ENCODE data around the gene PHAX.
"Not testable (repeated sequence)": the region's sequence is repeated elsewhere in the genome, so short reads cannot be mapped to it uniquely, and the experiment has no call there.

Gene PHAX

DNA sequence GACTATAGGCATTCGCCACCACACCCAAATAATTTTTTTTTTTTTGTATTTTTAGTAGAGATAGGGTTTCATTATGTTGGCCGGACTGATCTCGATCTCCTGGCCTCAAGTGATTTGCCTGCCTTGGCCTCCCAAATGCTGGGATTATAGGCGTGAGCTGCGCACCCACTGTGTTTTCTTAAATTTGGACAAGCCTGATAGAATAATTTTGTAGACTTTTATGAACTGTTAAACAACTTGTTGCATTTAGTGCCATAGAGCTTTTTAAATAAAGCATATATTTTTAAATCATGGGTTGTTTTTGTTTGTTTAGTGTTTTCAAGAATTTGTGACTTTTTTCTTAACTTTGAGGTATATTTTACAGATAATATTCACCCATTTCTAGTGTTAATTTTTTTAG lies 4.8 kb downstream of the PHAX start:
- no peak for DNase-seq

DNA sequence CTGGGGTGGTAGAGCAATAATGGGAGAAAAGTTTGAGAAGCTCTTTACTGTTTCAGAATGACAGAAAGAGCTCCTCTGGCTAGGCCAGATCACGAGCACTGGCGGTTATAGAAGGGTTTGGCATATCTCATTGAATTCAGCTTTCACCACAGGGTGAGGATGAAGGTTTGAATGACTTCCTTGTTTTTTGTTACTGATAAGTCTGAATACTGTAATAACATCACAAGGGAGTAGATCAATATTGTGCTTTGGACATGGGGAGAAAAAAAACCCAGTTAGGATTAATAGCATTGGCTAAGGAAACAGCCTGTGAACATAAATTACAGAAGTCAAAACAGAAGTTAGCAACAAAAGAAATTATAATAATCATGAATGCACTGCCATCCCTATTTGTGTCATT lies 9.4 kb downstream of the PHAX start:
- no peak for DNase-seq

DNA sequence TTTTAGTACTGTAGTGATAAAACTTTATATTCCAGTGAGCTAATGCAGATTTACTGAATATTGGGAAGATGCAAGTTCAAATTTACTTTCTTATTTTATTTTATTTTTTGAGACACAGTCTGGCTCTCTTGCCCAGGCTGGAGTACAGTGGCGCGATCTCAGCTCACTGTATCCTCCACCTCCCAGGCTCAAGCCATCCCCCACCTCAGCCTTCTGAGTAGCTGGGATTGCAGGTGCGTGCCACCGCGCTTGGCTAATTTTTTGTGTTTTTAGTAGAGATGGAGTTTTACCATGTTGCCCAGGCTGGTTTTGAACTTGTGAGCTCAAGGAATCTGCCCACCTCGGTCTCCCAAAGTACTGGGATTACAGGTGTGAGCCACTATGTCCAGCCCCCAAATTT lies 9.9 kb downstream of the PHAX start:
- DNase-seq: no peak

DNA sequence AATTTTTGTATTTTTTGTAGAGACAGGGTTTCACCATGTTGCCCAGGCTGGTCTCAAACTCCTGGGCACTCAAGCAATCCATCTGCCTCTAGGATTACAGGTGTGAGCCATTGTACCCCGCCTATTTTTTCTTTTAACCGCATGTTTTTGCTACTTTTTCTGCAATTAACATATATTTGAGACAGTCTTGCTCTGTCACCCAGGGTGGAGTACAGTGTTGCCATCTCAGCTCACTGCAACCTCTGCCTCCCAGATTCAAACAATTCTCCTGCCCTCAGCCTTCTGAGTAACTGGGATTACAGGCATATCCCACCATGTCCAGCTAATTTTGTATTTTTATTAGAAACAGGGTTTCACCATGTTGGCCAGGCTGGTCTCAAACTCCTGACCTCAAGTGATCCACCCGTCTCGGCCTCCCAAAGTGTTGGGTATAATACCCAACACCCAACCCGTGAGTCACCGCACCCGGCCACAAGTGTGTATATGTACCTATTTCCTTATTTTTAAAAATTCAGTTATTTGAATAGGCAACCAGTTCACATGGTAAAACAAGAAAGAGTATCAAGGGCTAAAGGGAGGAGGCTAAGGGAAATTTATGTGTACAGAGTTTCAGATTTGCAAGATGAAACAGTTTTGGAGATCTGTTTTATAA lies 13.3 kb downstream of the PHAX start:
- DNase-seq: no peak

- DNase-seq: no peak
Measured at GRCh38 chr5:126615286-126615685, 14.5 kb downstream of the PHAX start.

GRCh38 chr5:126617603-126618002 lies 16.9 kb downstream of the PHAX start:
- DNase-seq: not testable (repeated sequence)

GRCh38 chr5:126619781-126620180 lies 19.0 kb downstream of the PHAX start:
- DNase-seq: no peak

DNA sequence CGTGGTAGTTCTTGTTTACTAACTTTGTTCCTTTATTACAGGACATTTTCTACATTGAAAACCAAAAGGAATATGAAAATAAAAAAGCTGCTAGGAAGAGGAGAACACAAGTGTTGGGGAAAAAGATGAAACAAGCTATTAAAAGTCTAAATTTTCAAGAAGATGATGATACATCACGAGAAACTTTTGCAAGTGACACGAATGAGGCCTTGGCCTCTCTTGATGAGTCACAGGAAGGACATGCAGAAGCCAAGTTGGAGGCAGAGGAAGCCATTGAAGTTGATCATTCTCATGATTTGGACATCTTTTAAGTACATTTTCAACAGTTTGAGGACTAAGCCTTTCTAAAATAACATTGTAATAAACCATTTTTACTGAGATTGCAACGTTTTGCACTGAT lies 23.8 kb downstream of the PHAX start:
- no peak for DNase-seq

DNA sequence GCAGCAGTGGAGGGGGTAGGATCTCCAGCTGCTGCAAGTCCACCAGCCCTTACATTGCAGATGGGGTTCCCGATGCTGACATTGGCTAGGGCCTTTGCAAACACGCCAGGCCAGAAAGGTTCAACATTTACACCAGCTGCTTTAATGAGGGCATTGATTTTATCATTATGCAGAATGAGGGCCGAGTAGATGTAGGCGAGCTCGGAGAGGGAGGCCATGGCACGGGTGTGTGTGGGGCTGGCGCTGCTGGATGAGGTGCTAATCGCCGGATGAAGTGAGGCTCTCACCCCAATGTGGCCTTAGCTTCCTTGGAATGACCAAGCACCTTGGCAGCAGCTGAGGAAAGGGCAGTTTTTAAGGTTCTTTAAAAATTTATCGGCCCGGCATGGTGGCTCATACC lies 27.4 kb downstream of the PHAX start:
- no peak for DNase-seq

DNA sequence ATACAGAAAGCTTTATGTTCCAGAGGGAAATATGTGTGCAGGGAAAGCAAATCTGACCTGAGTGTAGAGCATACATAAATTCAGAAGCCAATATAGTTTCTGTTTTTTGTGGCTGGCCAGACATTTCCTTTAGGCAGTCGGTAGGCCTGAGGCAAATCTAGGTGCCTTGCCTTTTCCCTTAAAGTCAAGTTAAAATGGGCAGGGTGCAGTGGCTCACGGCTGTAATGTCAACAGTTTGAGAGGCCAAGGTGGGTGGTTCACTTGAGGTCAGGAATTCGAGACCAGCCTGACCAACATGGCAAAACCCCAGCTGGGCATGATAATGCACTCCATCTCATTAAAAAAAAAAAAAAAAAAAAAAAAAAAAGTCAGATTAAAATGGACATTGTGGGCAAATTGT lies 31.2 kb downstream of the PHAX start:
- no peak for DNase-seq

GRCh38 chr5:126633552-126633951 lies 32.8 kb downstream of the PHAX start:
- DNase-seq: no peak

DNA sequence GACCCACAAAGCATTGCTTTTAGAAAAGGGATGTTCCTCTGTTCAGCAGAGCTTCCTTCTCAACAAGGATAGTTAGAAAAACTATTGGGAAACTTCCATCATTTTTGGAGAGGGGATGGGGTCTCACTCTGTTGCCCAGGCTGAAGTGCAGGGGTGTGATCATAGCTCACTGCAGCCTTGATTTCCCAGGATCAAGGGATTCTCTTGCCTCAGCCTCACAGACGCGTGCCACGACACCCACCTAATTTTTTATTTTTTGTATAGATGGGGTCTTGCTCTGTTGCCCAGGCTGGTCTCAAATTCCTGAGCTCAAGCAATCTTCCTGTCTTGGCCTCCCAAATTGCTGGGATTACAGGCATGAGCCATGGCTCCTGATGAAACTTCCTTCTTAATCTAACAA lies 34.8 kb downstream of the PHAX start:
- no peak for DNase-seq

- no peak for DNase-seq
Measured at GRCh38 chr5:126636956-126637355, 36.2 kb downstream of the PHAX start.

DNA sequence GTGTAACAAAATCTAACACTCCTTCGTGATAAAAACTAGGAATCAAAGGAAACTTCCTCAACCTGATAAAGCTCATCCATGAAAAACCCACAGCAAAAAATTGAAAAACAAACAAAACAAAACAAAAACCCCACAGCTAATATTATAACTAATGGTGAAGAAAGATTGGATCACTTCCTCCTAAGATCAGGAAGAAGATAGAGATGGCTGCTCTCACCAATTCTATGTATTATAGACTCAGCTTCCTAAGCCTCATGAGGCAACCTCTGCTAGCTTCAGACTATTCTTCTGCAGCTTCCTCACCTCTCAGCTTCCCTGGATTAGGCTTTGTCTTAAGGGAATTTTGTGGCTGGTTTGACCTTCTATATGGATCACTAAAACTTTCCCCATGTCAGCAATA lies 40.1 kb downstream of the PHAX start:
- no peak for DNase-seq

GRCh38 chr5:126641387-126641786 lies 40.6 kb downstream of the PHAX start:
- no peak for DNase-seq

- DNase-seq: no peak
Measured at GRCh38 chr5:126645132-126645531, 44.4 kb downstream of the PHAX start.

- DNase-seq: no peak
Measured at GRCh38 chr5:126647071-126647470, 46.3 kb downstream of the PHAX start.

GRCh38 chr5:126648471-126648870 lies 47.7 kb downstream of the PHAX start:
- DNase-seq: no peak

DNA sequence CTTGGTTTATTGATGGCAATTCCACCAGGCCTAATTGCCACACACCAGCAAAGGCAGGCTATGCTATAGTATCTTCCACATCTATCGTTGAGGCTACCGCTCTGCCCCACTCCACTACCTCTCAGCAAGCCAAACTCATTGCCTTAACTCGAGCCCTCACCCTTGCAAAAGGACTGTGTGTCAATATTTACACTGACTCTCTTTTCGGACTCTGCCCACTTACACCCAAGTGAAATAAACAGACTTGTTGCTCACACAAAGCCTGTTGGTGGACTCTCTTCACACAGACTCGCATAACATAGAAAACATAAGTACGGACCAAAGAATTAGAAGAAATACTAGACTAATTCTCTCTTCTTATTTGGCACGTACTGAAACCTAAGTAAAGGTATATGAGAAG lies 48.3 kb downstream of the PHAX start:
- DNase-seq: not testable (repeated sequence)

- DNase-seq: not testable (repeated sequence)
Measured at GRCh38 chr5:126649709-126650108, 49.0 kb downstream of the PHAX start.

- no peak for DNase-seq
Measured at GRCh38 chr5:126650463-126650862, 49.7 kb downstream of the PHAX start.

DNA sequence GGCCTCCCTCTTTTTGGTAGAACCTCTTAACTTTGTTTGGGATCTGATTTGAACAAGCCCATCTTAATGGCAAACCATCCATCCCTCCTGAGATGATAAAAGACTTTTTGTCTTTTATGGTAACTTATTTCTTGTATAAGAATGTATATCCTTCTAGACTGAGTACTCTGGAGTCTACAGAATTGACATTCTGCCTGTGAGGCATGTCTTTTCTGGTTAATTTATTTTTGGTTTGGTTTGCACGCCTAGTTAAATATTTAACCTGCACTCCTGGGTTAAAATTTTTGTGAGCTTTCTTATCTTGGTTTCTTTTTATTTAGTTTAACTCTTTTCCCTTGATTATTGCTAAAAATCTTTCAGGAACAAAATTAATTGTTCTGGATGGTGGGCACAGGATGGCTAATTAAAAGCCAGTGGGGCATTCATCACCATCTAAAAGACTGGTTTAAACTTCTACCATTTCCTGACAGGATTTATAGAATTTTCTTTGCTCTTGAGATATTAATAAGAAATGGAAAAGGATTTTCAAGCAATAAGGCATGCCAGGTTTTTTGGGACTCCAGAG lies 50.3 kb downstream of the PHAX start:
- DNase-seq: no peak

GRCh38 chr5:126656401-126657007 lies 55.8 kb downstream of the PHAX start:
- DNase-seq: peak; percentile 2

DNA sequence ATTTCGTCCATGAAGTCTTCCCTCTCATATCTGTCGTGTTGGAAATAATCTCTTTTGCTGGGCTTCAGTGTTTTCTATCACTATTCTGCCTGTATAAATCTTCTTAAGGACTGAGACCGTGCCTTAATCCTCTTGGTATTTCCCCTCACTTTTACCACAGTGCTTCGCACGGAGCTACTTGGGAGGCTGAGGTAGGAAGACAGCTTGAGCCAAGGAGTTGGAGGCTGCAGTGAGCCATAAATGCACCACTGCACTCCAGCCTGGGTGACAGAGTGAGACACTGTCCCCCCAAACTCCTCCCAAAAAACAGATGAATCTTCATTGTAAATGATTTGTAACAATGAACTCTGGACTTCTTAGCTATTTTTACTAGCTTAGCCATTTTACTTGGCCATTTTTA lies 57.8 kb downstream of the PHAX start:
- no peak for DNase-seq

All from stimulated activated naive CD4-positive, alpha-beta T cell treated with Interleukin-2 at 50 U/mL for 16 hours (primary cell).